Spleen (tissue), 11 donors: ENCODE measurements around the gene TRABD. TPM values are rescaled to one million over a fixed set of nuclear protein-coding genes. Genes with fewer than 3 reads are reported as not detected.

Experiments used
- DNase-seq: peaks from one replicate; pipeline ENCODE4 v3.0.0-alpha.2; 2020
- H3K27ac ChIP-seq, 8 donors: fragments of 200-600 bp; sonication (generic) in 7 of 8; 1 replicate in 4 of 8; 2 replicates in 4 of 8; pipeline versions ENCODE4 v1.5.0 to v1.8.0; 2016 to 2021; ENCODE audit warnings: inconsistent platforms in 4 of 8, mild to moderate bottlenecking in 4 of 8, moderate library complexity in 1 of 8
- H3K27me3 ChIP-seq, 7 donors: fragments of 200-600 bp; sonication (generic) in 6 of 7; replicated peaks in 1 of 7; 1 replicate in 4 of 7; 2 replicates in 3 of 7; pipeline versions ENCODE4 v1.5.0 to v1.8.0; 2016 to 2021; ENCODE audit warnings: inconsistent platforms in 3 of 7, mild to moderate bottlenecking in 1 of 7
- H3K36me3 ChIP-seq, 6 donors: fragments of 200-600 bp; sonication (generic) in 5 of 6; 1 replicate in 4 of 6; 2 replicates in 2 of 6; pipeline versions ENCODE4 v1.5.0 to v1.8.0; 2016 to 2021; ENCODE audit warnings: inconsistent platforms in 2 of 6
- H3K4me1 ChIP-seq, 6 donors: fragments of 200-600 bp; sonication (generic) in 5 of 6; 1 replicate in 3 of 6; 2 replicates in 3 of 6; pipeline versions ENCODE4 v1.5.0 to v1.8.0; 2016 to 2021; ENCODE audit warnings: inconsistent platforms in 3 of 6
- H3K4me3 ChIP-seq, 8 donors: fragments of 200-600 bp; sonication (generic) in 7 of 8; 1 replicate in 4 of 8; 2 replicates in 4 of 8; pipeline versions ENCODE4 v1.5.0 to v1.8.0; 2016 to 2021; ENCODE audit warnings: inconsistent platforms in 4 of 8, mild to moderate bottlenecking in 4 of 8, moderate library complexity in 2 of 8
- H3K9me3 ChIP-seq, 8 donors: fragments of 200-600 bp; sonication (generic) in 7 of 8; 1 replicate in 4 of 8; 2 replicates in 4 of 8; pipeline versions ENCODE4 v1.5.0 to v1.8.0; 2016 to 2021; ENCODE audit warnings: inconsistent platforms in 4 of 8
- POLR2A ChIP-seq, 3 donors: fragments of 450-650 bp; IDR thresholded peaks; one replicate each; pipeline ENCODE4 v1.5.1; 2017; ENCODE audit warnings: antibody characterized with exemption in 3 of 3, mild to moderate bottlenecking in 1 of 3
- POLR2AphosphoS5 ChIP-seq, 3 donors: sonication (generic); formaldehyde crosslinking; IDR thresholded peaks; one replicate each; pipeline ENCODE4 v1.5.1; 2017; ENCODE audit warnings: antibody characterized with exemption in 3 of 3
- WGBS, 5 donors: extraction: QIAGEN DNeasy Blood & Tissue Kit in 3 of 5; methylation state at CpG; one replicate each; pipeline versions ENCODE4 v1.1.5 to v1.1.7; 2013 to 2018; 5-methylcytosine and 5-hydroxymethylcytosine counted together
- intact Hi-C: fragments of 100-400 bp; cut with DNase I; formaldehyde crosslinking; loops from one replicate; pipeline ENCODE4 v1.15.0; 2023; ENCODE audit warnings: low total_unique reads
- polyA plus RNA-seq, 3 donors: library from polyadenylated mRNA; stranded (reverse); fragments of 200-250 nt; gene quantifications; one replicate each; pipeline ENCODE4 v1.2.1, GENCODE V29; 2013
- total RNA-seq, 7 donors: library from RNA; depleted of rRNA in 3 of 7; stranded (reverse); fragments of >200 nt in 3 of 7; fragmentation: NEBNext Ultra II Directional in 4 of 7; extraction: Animal tissue kit (Norgen Biotek cat#: 25700) in 4 of 7; gene quantifications; one replicate each; pipeline versions ENCODE4 v1.1.0 to v1.2.1, GENCODE V29; 2016 to 2021
- TF ChIP-seq, protein P1 (sequence below), 11 experiments: fragments of 200-600 bp in 7 of 11; fragments of 450-650 bp in 4 of 11; sonication (generic) in 4 of 11; IDR thresholded peaks in 8 of 11; conservative IDR thresholded peaks in 3 of 11; 1 replicate in 7 of 11; 2 replicates in 4 of 11; pipeline versions ENCODE4 v1.4.0 to v1.8.0; 2016 to 2021; ENCODE audit warnings: antibody characterized with exemption in 11 of 11, inconsistent platforms in 4 of 11, mild to moderate bottlenecking in 1 of 11
- donor health status: healthy with polysubstance abuse.
- donor health status: DM: no; HTN: no; CAD: no; lungs with moderate emphysema.
- donor health status: DM: no; HTN: no; CAD: no.
- donor health status: Bipolar disorder and iron deficiency.
- donor health status: healthy.
- donor health status: DM: no; HTN: no; CAD: no.
- donor health status: DM: yes; HTN: yes; CAD: no.

The TRABD gene
- total and polyA plus RNA-seq, 10 donors = 43.3 to 85.8 (median 60.0) TPM

DNA sequence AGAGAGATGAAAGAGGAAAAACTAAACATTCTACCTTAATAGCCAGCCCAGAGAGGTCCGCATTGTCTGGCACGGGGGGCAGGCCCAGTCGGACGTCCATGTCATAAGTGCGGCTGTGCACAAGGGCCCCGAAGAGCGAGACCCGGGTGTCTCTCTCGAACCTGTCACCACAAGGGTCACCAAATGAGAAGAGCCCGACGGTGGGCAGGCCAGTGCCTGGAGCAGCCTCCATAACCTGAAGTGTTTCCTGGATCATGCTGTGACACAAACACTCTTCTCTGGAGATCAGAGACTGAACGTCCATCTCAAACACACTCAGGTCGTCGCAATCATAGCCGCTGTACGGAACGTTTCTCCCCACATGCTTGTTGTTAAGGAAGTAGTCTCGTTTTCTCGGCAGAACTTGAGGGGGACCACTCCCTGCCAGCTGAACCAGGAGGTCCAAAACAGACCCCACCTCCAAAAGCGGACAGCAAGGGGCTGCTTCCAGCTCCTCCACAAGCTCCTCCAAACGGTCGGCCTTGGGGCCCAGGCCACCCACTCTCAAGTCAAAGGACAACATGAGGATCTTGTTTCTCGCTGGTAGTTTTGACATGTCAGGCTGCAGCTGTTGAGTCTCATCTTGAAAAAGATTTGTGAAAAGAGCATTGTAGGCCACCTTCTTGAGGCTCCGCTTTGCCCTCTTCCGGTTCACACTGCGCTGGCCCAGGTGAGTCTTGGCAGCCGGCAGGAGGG, 58.1 kb downstream of the TRABD start:
- intact Hi-C loops = loop anchor here (10.0 kb wide), 1 partner anchor 251 kb away; no protein-coding TSS in a partner anchor
- H3K9me3 ChIP-seq = no peaks in the 10 kb centered on the region
- WGBS, 5 donors = 13 to 22% (median 19%) methylated on average over 22 to 27 of the region's 27 CpGs
- H3K27ac ChIP-seq = peak overlapping the region; percentile 82 to 98 (median 94)
- H3K4me3 ChIP-seq = peak overlapping the region; percentile 79 to 96 (median 91)
- DNase-seq = no peak
- H3K4me1 ChIP-seq = peaks cover 44 to 92% (median 73%) of the 10 kb centered on the region in 6 donors
- TF ChIP-seq POLR2A (IDR thresholded peaks at IDR 0.05) (no peak), POLR2AphosphoS5 (IDR thresholded peaks at IDR 0.05) (no peak)
- TF ChIP-seq, protein P1, sequence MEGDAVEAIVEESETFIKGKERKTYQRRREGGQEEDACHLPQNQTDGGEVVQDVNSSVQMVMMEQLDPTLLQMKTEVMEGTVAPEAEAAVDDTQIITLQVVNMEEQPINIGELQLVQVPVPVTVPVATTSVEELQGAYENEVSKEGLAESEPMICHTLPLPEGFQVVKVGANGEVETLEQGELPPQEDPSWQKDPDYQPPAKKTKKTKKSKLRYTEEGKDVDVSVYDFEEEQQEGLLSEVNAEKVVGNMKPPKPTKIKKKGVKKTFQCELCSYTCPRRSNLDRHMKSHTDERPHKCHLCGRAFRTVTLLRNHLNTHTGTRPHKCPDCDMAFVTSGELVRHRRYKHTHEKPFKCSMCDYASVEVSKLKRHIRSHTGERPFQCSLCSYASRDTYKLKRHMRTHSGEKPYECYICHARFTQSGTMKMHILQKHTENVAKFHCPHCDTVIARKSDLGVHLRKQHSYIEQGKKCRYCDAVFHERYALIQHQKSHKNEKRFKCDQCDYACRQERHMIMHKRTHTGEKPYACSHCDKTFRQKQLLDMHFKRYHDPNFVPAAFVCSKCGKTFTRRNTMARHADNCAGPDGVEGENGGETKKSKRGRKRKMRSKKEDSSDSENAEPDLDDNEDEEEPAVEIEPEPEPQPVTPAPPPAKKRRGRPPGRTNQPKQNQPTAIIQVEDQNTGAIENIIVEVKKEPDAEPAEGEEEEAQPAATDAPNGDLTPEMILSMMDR (IDR thresholded peaks at IDR 0.05 in 8 of 11, conservative IDR thresholded peaks at IDR 0.05 in 3 of 11) = no peak
- H3K36me3 ChIP-seq = peaks cover 0 to 52% (median 23%) of the 10 kb centered on the region in 6 donors
- H3K27me3 ChIP-seq = no peaks in the 10 kb centered on the region

DNA sequence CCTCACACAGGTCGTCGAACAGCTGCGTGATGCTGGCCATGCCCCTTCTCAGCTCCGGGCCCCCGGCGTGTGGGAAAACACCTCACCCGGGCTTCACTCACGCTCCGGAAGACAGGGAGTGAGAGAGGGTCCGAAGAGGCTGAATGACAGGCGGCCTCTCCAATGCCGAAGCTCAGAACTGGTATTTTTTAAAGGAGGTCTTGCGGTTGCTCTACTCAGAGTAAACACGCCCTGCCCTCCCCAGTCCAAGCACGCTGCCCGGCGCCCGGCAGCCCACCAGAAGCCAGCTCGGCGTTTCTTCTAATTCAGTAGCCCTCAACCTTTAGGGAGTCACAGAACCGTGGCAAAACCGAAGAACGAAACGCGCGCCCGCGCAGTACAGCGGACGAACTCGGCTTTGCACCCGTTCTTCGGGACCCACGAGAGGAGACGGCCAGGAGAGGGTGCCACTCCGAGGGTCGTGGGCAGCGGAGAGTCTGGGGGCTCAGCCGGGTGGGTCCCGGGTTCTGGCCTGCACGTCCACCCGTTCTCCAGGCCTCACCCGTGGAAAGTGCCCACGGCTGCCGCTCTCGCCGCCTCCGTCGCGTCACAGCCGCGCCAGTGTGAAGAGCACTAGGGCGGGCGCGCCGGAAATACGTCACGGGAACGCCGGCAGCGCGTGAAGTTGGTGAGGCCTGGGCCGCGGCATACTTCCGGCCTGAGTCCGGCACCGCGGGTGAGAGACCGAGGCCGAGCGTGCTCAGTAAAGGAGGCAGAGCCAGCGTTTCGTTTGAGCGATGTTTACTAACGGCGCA, 58.9 kb downstream of the TRABD start, which contains the start of gene TUBGCP6:
Gene TUBGCP6 (minus strand): TSS at position 604 of the 794 bp plus-strand sequence. CDS start 564 bp downstream, at position 40.
- TF ChIP-seq POLR2AphosphoS5 (IDR thresholded peaks at IDR 0.05) = peak; percentile 98 to 99 (median 98)
- TF ChIP-seq, protein P1 (IDR thresholded peaks at IDR 0.05 in 8 of 11, conservative IDR thresholded peaks at IDR 0.05 in 3 of 11) = peak in 10 of 11 experiments; percentile 16 to 62 (median 34)
- TF ChIP-seq POLR2A (IDR thresholded peaks at IDR 0.05) = peak; percentile 28 to 73 (median 28)
- peak within 1 kb of the TSS; percentile 82 to 98 (median 94) for H3K27ac ChIP-seq
- intact Hi-C loops = loop anchor here (10.0 kb wide), 1 partner anchor 250 kb away; no protein-coding TSS in a partner anchor
- peaks cover 0 to 52% (median 20%) of the 10 kb centered on the region in 6 donors for H3K36me3 ChIP-seq
- no peaks in the 10 kb centered on the region for H3K27me3 ChIP-seq
- H3K4me1 ChIP-seq = peaks cover 48 to 94% (median 81%) of the 10 kb centered on the region in 6 donors
- peak within 1 kb of the TSS; percentile 79 to 96 (median 91) for H3K4me3 ChIP-seq
- H3K9me3 ChIP-seq = no peaks in the 10 kb centered on the region
- peak; percentile 99 for DNase-seq
- WGBS, 5 donors = 0 to 1% (median 0%) methylated on average over 30 to 76 of the region's 76 CpGs

DNA sequence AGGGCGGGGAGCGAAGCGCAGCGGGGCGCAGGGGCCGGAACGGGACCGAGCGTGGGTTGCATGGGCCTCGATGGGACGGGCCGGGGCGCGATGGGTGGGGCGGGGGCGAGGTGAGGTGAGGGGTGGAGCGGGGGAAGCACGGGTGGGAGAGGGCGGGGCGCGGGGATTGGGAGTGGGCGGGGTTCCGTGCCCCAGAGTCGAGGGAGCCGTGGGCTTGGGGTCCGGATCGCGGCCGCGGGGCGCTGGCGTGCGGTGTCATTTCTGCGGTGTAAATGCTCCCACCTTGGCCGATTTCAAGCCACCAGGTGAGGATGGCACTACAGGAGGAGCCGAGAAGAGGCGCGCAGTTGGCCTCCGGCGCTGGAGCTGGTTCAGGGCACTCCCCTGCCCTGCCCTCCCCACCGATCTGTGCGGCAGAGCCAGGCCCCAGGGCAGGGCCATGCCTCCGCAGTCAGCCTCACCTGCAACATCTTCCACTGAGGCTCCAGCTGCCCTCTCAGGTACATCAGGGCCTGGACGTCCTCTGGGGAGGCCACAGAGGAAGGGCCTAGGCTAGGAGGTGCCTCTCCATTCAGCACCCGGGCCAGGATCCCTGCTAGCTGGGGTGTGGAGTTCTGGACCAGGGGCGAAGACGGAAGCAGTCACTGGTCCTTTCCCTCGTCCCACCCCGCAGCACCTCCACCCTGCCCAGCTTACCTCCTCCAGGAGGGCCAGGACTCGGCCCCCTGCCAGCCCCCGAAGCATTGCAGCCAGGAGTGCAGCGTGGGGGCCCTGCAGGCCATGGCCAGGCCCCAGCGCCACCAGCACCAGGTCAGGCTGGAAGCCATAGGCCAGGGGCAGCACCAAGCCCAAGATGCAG, 59.7 kb downstream of the TRABD start:
- TF ChIP-seq POLR2AphosphoS5 (IDR thresholded peaks at IDR 0.05) (no peak), POLR2A (IDR thresholded peaks at IDR 0.05) (peak in 1 of 3 donors; percentile 0)
- Histone ChIP-seq H3K27me3 (no peaks in the 10 kb centered on the region), H3K36me3 (peaks cover 0 to 46% (median 16%) of the 10 kb centered on the region in 6 donors), H3K4me3 (peak overlapping the region; percentile 79 to 96 (median 91)), H3K4me1 (peaks cover 56 to 94% (median 87%) of the 10 kb centered on the region in 6 donors), H3K27ac (peak overlapping the region; percentile 82 to 98 (median 94)), H3K9me3 (no peaks in the 10 kb centered on the region)
- intact Hi-C loops = loop anchor here (10.0 kb wide), 1 partner anchor 249 kb away; no protein-coding TSS in a partner anchor
- 13 to 55% (median 19%) methylated on average over 7 to 53 of the region's 53 CpGs for WGBS, 5 donors
- peak; percentile 84 for DNase-seq
